CD4-positive, alpha-beta memory T cell (primary cell): ENCODE results near the gene CREBL2. TPM values are rescaled to one million over a fixed set of nuclear protein-coding genes. Genes with fewer than 3 reads are reported as not detected.
"Not testable (repeated sequence)": the region's sequence is repeated elsewhere in the genome, so short reads cannot be mapped to it uniquely, and the experiment has no call there.

Source experiments
- CTCF ChIA-PET: fragments of 350-600 bp; sonication (Branson Sonifier 250); formaldehyde crosslinking; loops from one replicate; lab custom pipeline; 2021; ENCODE audit warnings: inconsistent platforms; ENCODE audit not compliant: partially characterized antibody; lab: Charles Lee
- POLR2A ChIA-PET: fragments of 350-600 bp; sonication (Branson Sonifier 250); formaldehyde crosslinking; loops from one replicate; lab custom pipeline; 2021; ENCODE audit not compliant: partially characterized antibody; lab: Charles Lee
- DNase-seq, 5 donors: peaks; one replicate each; pipeline versions ENCODE4 v3.0.0 to v3.0.0-alpha.2; 2020 to 2022; ENCODE audit warnings: mixed read lengths in 1 of 5
- H3K27ac ChIP-seq: one replicate; pipeline ENCODE4 v1.7.0; 2013; ENCODE audit warnings: low read depth, low read length
- H3K27me3 ChIP-seq: 2 replicates; pipeline ENCODE4 v1.7.0; 2013; ENCODE audit warnings: mild to moderate bottlenecking, low read length, moderate library complexity; ENCODE audit not compliant: insufficient read depth
- H3K36me3 ChIP-seq: 2 replicates; pipeline ENCODE4 v1.7.0; 2013; ENCODE audit warnings: mild to moderate bottlenecking, low read length, moderate library complexity; ENCODE audit not compliant: insufficient read depth
- H3K4me1 ChIP-seq: 2 replicates; pipeline ENCODE4 v1.7.0; 2013; ENCODE audit warnings: mild to moderate bottlenecking, low read length, moderate library complexity; ENCODE audit not compliant: insufficient read depth
- H3K4me3 ChIP-seq, 2 donors: one replicate each; pipeline ENCODE4 v1.7.0; 2013; ENCODE audit warnings: low read length in 2 of 2, mild to moderate bottlenecking in 1 of 2
- H3K9me3 ChIP-seq, 2 donors: one replicate each; pipeline ENCODE4 v1.7.0; 2013; ENCODE audit warnings: low read length in 2 of 2, control low read depth in 1 of 2; ENCODE audit not compliant: control insufficient read depth in 1 of 2
- H3K27ac Mint-ChIP-seq, 7 donors: one replicate each; pipeline ENCODE4 v1.8.0; 2020 to 2021; ENCODE audit warnings: mixed read lengths in 7 of 7, mild to moderate bottlenecking in 6 of 7, inconsistent platforms in 3 of 7, moderate library complexity in 3 of 7
- H3K27me3 Mint-ChIP-seq, 2 donors: one replicate each; pipeline ENCODE4 v1.8.0; 2020 to 2021; ENCODE audit warnings: mixed read lengths in 2 of 2
- H3K36me3 Mint-ChIP-seq, 2 donors: one replicate each; pipeline ENCODE4 v1.8.0; 2020 to 2021; ENCODE audit warnings: mixed read lengths in 2 of 2, inconsistent platforms in 1 of 2, mild to moderate bottlenecking in 1 of 2
- H3K4me1 Mint-ChIP-seq, 4 donors: one replicate each; pipeline ENCODE4 v1.8.0; 2020 to 2021; ENCODE audit warnings: mixed read lengths in 4 of 4, mild to moderate bottlenecking in 1 of 4
- H3K4me3 Mint-ChIP-seq, 8 donors: one replicate each; pipeline ENCODE4 v1.8.0; 2020 to 2021; ENCODE audit warnings: mixed read lengths in 8 of 8, mild to moderate bottlenecking in 7 of 8, moderate library complexity in 6 of 8, inconsistent platforms in 3 of 8
- H3K9me3 Mint-ChIP-seq, 8 donors: one replicate each; pipeline ENCODE4 v1.8.0; 2020 to 2021; ENCODE audit warnings: mixed read lengths in 8 of 8, mild to moderate bottlenecking in 5 of 8, inconsistent platforms in 3 of 8, moderate library complexity in 1 of 8
- intact Hi-C: fragments of 100-400 bp; cut with micrococcal nuclease; formaldehyde crosslinking; loops from one replicate; pipeline ENCODE4 v1.15.1; 2023
- polyA plus RNA-seq, 2 donors: library from polyadenylated mRNA; unstranded; fragments of 300-500 nt; fragmentation: Illumina TruSeq; gene quantifications; one replicate each; pipeline ENCODE4 v1.2.3, GENCODE V29; 2021
- total RNA-seq, 2 experiments: library from RNA; stranded (reverse); gene quantifications; one replicate each; pipeline ENCODE4 v1.2.3, GENCODE V29; 2021

The CREBL2 gene
- total and polyA plus RNA-seq, 4 experiments from 2014 or later: 51.0 to 107 (median 61.8) TPM

GRCh38 chr12:12645485-12645884 lies 33.8 kb downstream of the CREBL2 start:
- Histone ChIP-seq H3K27ac (no peak overlapping the region), H3K4me3 (no peak overlapping the region), H3K27me3 (no peaks in the 10 kb centered on the region), H3K4me1 (no peaks in the 10 kb centered on the region), H3K36me3 (peaks cover 12% of the 10 kb centered on the region), H3K9me3 (peaks cover 5 to 27% of the 10 kb centered on the region in 2 donors)
- H3K27ac Mint-ChIP-seq: peak overlapping the region in 5 of 7 donors; percentile 36 to 77 (median 55)
- H3K4me3 Mint-ChIP-seq: no peak overlapping the region
- H3K27me3 Mint-ChIP-seq: no peaks in the 10 kb centered on the region
- peaks cover 51 to 56% of the 10 kb centered on the region in 2 donors for H3K36me3 Mint-ChIP-seq
- CTCF ChIA-PET: interaction anchor here (0.6 to 2.3 kb wide), 22 partner anchors 9 to 271 kb away, joined by 3 to 44 read pairs (median 4); partner anchors contain the start of gene CREBL2
- peaks cover 4 to 44% (median 32%) of the 10 kb centered on the region in 8 donors for H3K9me3 Mint-ChIP-seq
- peaks cover 6 to 11% (median 7%) of the 10 kb centered on the region in 4 donors for H3K4me1 Mint-ChIP-seq
- intact Hi-C loops: loop anchor here (1.0 to 2.0 kb wide), 6 partner anchors 32 to 269 kb away; partner anchors contain the start of gene GPR19
- POLR2A ChIA-PET: interaction anchor here (0.9 to 1.9 kb wide), 11 partner anchors 11 to 288 kb away, joined by 3 to 24 read pairs (median 4); no protein-coding TSS in a partner anchor
- DNase-seq: peak; percentile 52 to 70 (median 65)

- DNase-seq, H3K27ac ChIP-seq, H3K27me3 Mint-ChIP-seq, H3K4me3 ChIP-seq, H3K4me1 ChIP-seq, H3K27me3 ChIP-seq, H3K4me3 Mint-ChIP-seq: not testable (repeated sequence)
- Histone ChIP-seq H3K9me3 (peaks cover 5 to 29% of the 10 kb centered on the region in 2 donors), H3K36me3 (peaks cover 12% of the 10 kb centered on the region)
- Mint-ChIP-seq H3K4me1 (peaks cover 6 to 11% (median 7%) of the 10 kb centered on the region in 4 donors), H3K36me3 (peaks cover 48 to 54% of the 10 kb centered on the region in 2 donors), H3K27ac (peak overlapping the region in 5 of 7 donors; percentile 36 to 77 (median 55)), H3K9me3 (peaks cover 4 to 46% (median 35%) of the 10 kb centered on the region in 8 donors)
- CTCF ChIA-PET: interaction anchor here (1.0 to 2.3 kb wide), 20 partner anchors 9 to 271 kb away, joined by 3 to 44 read pairs (median 4); no protein-coding TSS in a partner anchor
- POLR2A ChIA-PET: interaction anchor here (0.7 to 1.9 kb wide), 11 partner anchors 10 to 288 kb away, joined by 3 to 24 read pairs (median 4); no protein-coding TSS in a partner anchor
- intact Hi-C loops: loop anchor here (1.0 to 2.0 kb wide), 6 partner anchors 33 to 270 kb away; partner anchors contain the start of gene GPR19
These were observed 34.3 kb downstream of the CREBL2 start for GRCh38 chr12:12645968-12646367.

- H3K27ac Mint-ChIP-seq: peak overlapping the region in 1 of 7 donors; percentile 30
- peaks cover 7 to 14% (median 8%) of the 10 kb centered on the region in 4 donors for H3K4me1 Mint-ChIP-seq
- ChIA-PET POLR2A (interaction anchor here (0.7 to 1.9 kb wide), 9 partner anchors 8 to 90 kb away, joined by 3 to 24 read pairs (median 4); no protein-coding TSS in a partner anchor), CTCF (interaction anchor here (1.0 to 2.3 kb wide), 14 partner anchors 8 to 272 kb away, joined by 3 to 44 read pairs (median 6); no protein-coding TSS in a partner anchor)
- intact Hi-C loops: no loop called here
- Histone ChIP-seq H3K4me1 (no peaks in the 10 kb centered on the region), H3K4me3 (no peak overlapping the region), H3K9me3 (peaks cover 5 to 29% of the 10 kb centered on the region in 2 donors), H3K27ac (no peak overlapping the region), H3K36me3 (peaks cover 12% of the 10 kb centered on the region), H3K27me3 (no peaks in the 10 kb centered on the region)
- H3K36me3 Mint-ChIP-seq: peaks cover 47 to 56% of the 10 kb centered on the region in 2 donors
- no peak for DNase-seq
- no peaks in the 10 kb centered on the region for H3K27me3 Mint-ChIP-seq
- peaks cover 4 to 52% (median 39%) of the 10 kb centered on the region in 8 donors for H3K9me3 Mint-ChIP-seq
- no peak overlapping the region for H3K4me3 Mint-ChIP-seq
These were observed 34.9 kb downstream of the CREBL2 start for GRCh38 chr12:12646483-12647072.

- Histone ChIP-seq H3K9me3 (peaks cover 5 to 29% of the 10 kb centered on the region in 2 donors), H3K27me3 (no peaks in the 10 kb centered on the region), H3K4me3 (no peak overlapping the region), H3K36me3 (peaks cover under 1% of the 10 kb centered on the region), H3K4me1 (peaks cover 5% of the 10 kb centered on the region), H3K27ac (no peak overlapping the region)
- H3K36me3 Mint-ChIP-seq: peaks cover 33 to 43% of the 10 kb centered on the region in 2 donors
- POLR2A ChIA-PET: no interaction called here
- H3K27ac Mint-ChIP-seq: no peak overlapping the region
- intact Hi-C loops: no loop called here
- peak overlapping the region in 1 of 8 donors; percentile 1 for H3K4me3 Mint-ChIP-seq
- no peak for DNase-seq
- CTCF ChIA-PET: interaction anchor here (0.8 kb wide), 1 partner anchor 23 kb away, joined by 3 read pairs; no protein-coding TSS in a partner anchor
- H3K4me1 Mint-ChIP-seq: peaks cover 13 to 22% (median 15%) of the 10 kb centered on the region in 4 donors
- no peaks in the 10 kb centered on the region for H3K27me3 Mint-ChIP-seq
- H3K9me3 Mint-ChIP-seq: peaks cover 4 to 54% (median 41%) of the 10 kb centered on the region in 8 donors
These were observed 36.6 kb downstream of the CREBL2 start for GRCh38 chr12:12648284-12648683.

GRCh38 chr12:12648951-12649650 lies 37.4 kb downstream of the CREBL2 start:
- Mint-ChIP-seq H3K4me3 (no peak overlapping the region), H3K27ac (peak overlapping the region in 2 of 7 donors; percentile 14 to 75), H3K4me1 (peaks cover 13 to 22% (median 15%) of the 10 kb centered on the region in 4 donors), H3K36me3 (peaks cover 24 to 38% of the 10 kb centered on the region in 2 donors), H3K27me3 (no peaks in the 10 kb centered on the region), H3K9me3 (peaks cover 4 to 54% (median 41%) of the 10 kb centered on the region in 8 donors)
- Histone ChIP-seq H3K4me3 (no peak overlapping the region), H3K27me3 (no peaks in the 10 kb centered on the region), H3K4me1 (peaks cover 5% of the 10 kb centered on the region), H3K9me3 (peaks cover 5 to 29% of the 10 kb centered on the region in 2 donors), H3K36me3 (no peaks in the 10 kb centered on the region), H3K27ac (no peak overlapping the region)
- intact Hi-C loops: no loop called here
- no peak for DNase-seq
- CTCF ChIA-PET: interaction anchor here (0.7 kb wide), 1 partner anchor 262 kb away, joined by 3 read pairs; no protein-coding TSS in a partner anchor
- POLR2A ChIA-PET: interaction anchor here (1.8 kb wide), 1 partner anchor 65 kb away, joined by 5 read pairs; no protein-coding TSS in a partner anchor

- no peak overlapping the region for H3K4me3 ChIP-seq
- Mint-ChIP-seq H3K27ac (no peak overlapping the region), H3K9me3 (peaks cover 4 to 52% (median 39%) of the 10 kb centered on the region in 8 donors), H3K27me3 (no peaks in the 10 kb centered on the region), H3K36me3 (peaks cover 9 to 29% of the 10 kb centered on the region in 2 donors), H3K4me3 (no peak overlapping the region), H3K4me1 (peaks cover 14 to 20% (median 15%) of the 10 kb centered on the region in 4 donors)
- POLR2A ChIA-PET: interaction anchor here (1.0 to 1.4 kb wide), 2 partner anchors 74 to 89 kb away, joined by 3 read pairs; partner anchors contain the start of gene DUSP16
- intact Hi-C loops: no loop called here
- no peaks in the 10 kb centered on the region for H3K27me3 ChIP-seq
- no peak for DNase-seq
- H3K4me1 ChIP-seq: peaks cover 13% of the 10 kb centered on the region
- H3K9me3 ChIP-seq: peaks cover 5 to 29% of the 10 kb centered on the region in 2 donors
- H3K27ac ChIP-seq: no peak overlapping the region
- CTCF ChIA-PET: interaction anchor here (1.0 kb wide), 1 partner anchor 85 kb away, joined by 4 read pairs; no protein-coding TSS in a partner anchor
- no peaks in the 10 kb centered on the region for H3K36me3 ChIP-seq
These were observed 40.1 kb downstream of the CREBL2 start for GRCh38 chr12:12651752-12652151.
